OCI-LY1 (cell line): ENCODE measurements around the gene GRAMD1A.

ENCODE experiments used
- H2AFZ ChIP-seq: fragments of 200-600 bp; sonication (generic), shearing (Covaris generic); 2 replicates; pipeline ENCODE4 v1.6.0; 2014; ENCODE audit warnings: antibody characterized with exemption, mild to moderate bottlenecking, low read length
- H3F3A ChIP-seq: fragments of 200-600 bp; sonication (generic), shearing (Covaris generic); 2 replicates; pipeline ENCODE4 v1.6.0; 2014; ENCODE audit warnings: mild to moderate bottlenecking, antibody characterized with exemption, low read length, moderate library complexity; ENCODE audit not compliant: insufficient read depth
- H3K27ac ChIP-seq: fragments of 200-600 bp; sonication (generic); 2 replicates; pipeline ENCODE4 v1.5.1; 2014; ENCODE audit warnings: low read length, mixed run types, mild to moderate bottlenecking, low read depth; ENCODE audit not compliant: poor library complexity, severe bottlenecking
- H3K27me3 ChIP-seq: fragments of 200-600 bp; sonication (generic); 2 replicates; pipeline ENCODE4 v1.6.0; 2014; ENCODE audit warnings: antibody characterized with exemption, mild to moderate bottlenecking, low read length, moderate library complexity; ENCODE audit not compliant: insufficient read depth
- H3K36me3 ChIP-seq: fragments of 200-600 bp; sonication (generic); 2 replicates; pipeline ENCODE4 v1.6.1; 2014; ENCODE audit warnings: mild to moderate bottlenecking, antibody characterized with exemption, low read length, moderate library complexity, mixed read lengths; ENCODE audit not compliant: insufficient read depth
- H3K4me1 ChIP-seq: fragments of 200-600 bp; sonication (generic); 2 replicates; pipeline ENCODE4 v1.5.1; 2014; ENCODE audit warnings: mild to moderate bottlenecking, low read length, moderate library complexity; ENCODE audit not compliant: insufficient read depth, severe bottlenecking
- H3K4me2 ChIP-seq: fragments of 200-600 bp; sonication (generic), shearing (Covaris generic); 2 replicates; pipeline ENCODE4 v1.6.1; 2014; ENCODE audit warnings: low read length
- H3K4me3 ChIP-seq: fragments of 200-600 bp; sonication (generic); 2 replicates; pipeline ENCODE4 v1.5.1; 2014; ENCODE audit warnings: low read length, low read depth, mild to moderate bottlenecking, mixed read lengths; ENCODE audit not compliant: poor library complexity, severe bottlenecking
- H3K79me2 ChIP-seq: fragments of 200-600 bp; shearing (Covaris generic); 2 replicates; pipeline ENCODE4 v1.6.1; 2016; ENCODE audit warnings: mixed run types, low read length, mixed read lengths; ENCODE audit not compliant: insufficient read depth
- H3K9ac ChIP-seq: fragments of 200-600 bp; sonication (generic), shearing (Covaris generic); 2 replicates; pipeline ENCODE4 v1.6.1; 2014; ENCODE audit warnings: mild to moderate bottlenecking, low read length, mixed read lengths
- H3K9me2 ChIP-seq: fragments of 200-600 bp; sonication (generic), shearing (Covaris generic); 2 replicates; pipeline ENCODE4 v1.6.1; 2014; ENCODE audit warnings: low read depth, mild to moderate bottlenecking, low read length, mixed read lengths
- H3K9me3 ChIP-seq: fragments of 200-600 bp; shearing (Covaris generic); 2 replicates; pipeline ENCODE4 v1.6.1; 2014; ENCODE audit warnings: low read length, mixed read lengths
- H4K20me1 ChIP-seq: fragments of 200-600 bp; sonication (generic), shearing (Covaris generic); 2 replicates; pipeline ENCODE4 v1.6.0; 2016; ENCODE audit warnings: mild to moderate bottlenecking, low read length; ENCODE audit not compliant: insufficient read depth
- EZH2 ChIP-seq: fragments of 200-600 bp; sonication (generic), shearing (Covaris generic); IDR thresholded peaks from 2 replicates; pipeline ENCODE4 v1.8.0; 2017; ENCODE audit warnings: borderline replicate concordance, mixed run types, mild to moderate bottlenecking, antibody characterized with exemption, low read length, moderate library complexity, mixed read lengths
- TF ChIP-seq, protein P1 (sequence below): fragments of 200-600 bp; sonication (generic), shearing (Covaris generic); IDR thresholded peaks from 2 replicates; pipeline ENCODE4 v1.5.1; 2017; ENCODE audit warnings: mild to moderate bottlenecking, antibody characterized with exemption, low read length, moderate library complexity, mixed read lengths

GRAMD1A gene

GRCh38 chr19:34972163-34972705, 27.9 kb upstream of the GRAMD1A start:
- peaks cover 24% of the 10 kb centered on the region; the same call in 1 of the 2 replicates for H3K27me3 ChIP-seq
- H3K4me2 ChIP-seq = no peak overlapping the region
- H2AFZ ChIP-seq = no peak overlapping the region
- H3K36me3 ChIP-seq = no peaks in the 10 kb centered on the region; the same call in 1 of the 2 replicates
- H3F3A ChIP-seq = no peaks in the 10 kb centered on the region
- no peak overlapping the region for H3K4me3 ChIP-seq
- H3K9me2 ChIP-seq = no peaks in the 10 kb centered on the region
- peaks cover 6% of the 10 kb centered on the region for H3K4me1 ChIP-seq
- no peaks in the 10 kb centered on the region for H4K20me1 ChIP-seq
- TF ChIP-seq, protein P1, sequence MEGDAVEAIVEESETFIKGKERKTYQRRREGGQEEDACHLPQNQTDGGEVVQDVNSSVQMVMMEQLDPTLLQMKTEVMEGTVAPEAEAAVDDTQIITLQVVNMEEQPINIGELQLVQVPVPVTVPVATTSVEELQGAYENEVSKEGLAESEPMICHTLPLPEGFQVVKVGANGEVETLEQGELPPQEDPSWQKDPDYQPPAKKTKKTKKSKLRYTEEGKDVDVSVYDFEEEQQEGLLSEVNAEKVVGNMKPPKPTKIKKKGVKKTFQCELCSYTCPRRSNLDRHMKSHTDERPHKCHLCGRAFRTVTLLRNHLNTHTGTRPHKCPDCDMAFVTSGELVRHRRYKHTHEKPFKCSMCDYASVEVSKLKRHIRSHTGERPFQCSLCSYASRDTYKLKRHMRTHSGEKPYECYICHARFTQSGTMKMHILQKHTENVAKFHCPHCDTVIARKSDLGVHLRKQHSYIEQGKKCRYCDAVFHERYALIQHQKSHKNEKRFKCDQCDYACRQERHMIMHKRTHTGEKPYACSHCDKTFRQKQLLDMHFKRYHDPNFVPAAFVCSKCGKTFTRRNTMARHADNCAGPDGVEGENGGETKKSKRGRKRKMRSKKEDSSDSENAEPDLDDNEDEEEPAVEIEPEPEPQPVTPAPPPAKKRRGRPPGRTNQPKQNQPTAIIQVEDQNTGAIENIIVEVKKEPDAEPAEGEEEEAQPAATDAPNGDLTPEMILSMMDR = no peak
- TF ChIP-seq EZH2 = no peak
- H3K9me3 ChIP-seq = peaks cover 7% of the 10 kb centered on the region; the same call in 1 of the 2 replicates
- no peaks in the 10 kb centered on the region for H3K79me2 ChIP-seq
- no peak overlapping the region for H3K9ac ChIP-seq
- no peak overlapping the region for H3K27ac ChIP-seq

DNA sequence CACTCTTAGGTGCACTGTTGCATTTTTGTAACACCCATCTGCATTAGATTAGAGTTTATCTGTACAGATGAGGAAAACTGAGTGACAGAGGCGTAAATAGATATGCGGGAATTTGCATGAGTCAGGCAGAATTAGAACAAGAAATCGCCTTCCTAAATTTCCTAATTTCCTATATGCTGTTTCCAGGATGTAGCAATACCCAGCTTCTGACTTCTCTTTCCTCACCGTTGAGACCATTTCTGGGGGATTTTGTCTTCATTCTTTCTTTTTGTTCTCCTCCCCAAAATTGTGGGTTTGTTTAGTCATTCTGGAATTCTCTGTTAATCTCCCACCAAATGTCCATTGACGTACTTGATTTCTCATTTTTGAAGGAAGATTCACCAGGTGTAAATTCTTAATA, 25.5 kb upstream of the GRAMD1A start:
- no peak overlapping the region for H3K4me3 ChIP-seq
- H3K9me2 ChIP-seq = no peaks in the 10 kb centered on the region
- no peak overlapping the region for H2AFZ ChIP-seq
- H3K4me1 ChIP-seq = peaks cover 6% of the 10 kb centered on the region
- H3K27ac ChIP-seq = no peak overlapping the region
- no peaks in the 10 kb centered on the region for H3K79me2 ChIP-seq
- no peaks in the 10 kb centered on the region for H3F3A ChIP-seq
- no peaks in the 10 kb centered on the region for H4K20me1 ChIP-seq
- peaks cover 14% of the 10 kb centered on the region; the same call in 1 of the 2 replicates for H3K27me3 ChIP-seq
- H3K4me2 ChIP-seq = no peak overlapping the region
- no peaks in the 10 kb centered on the region; the same call in 1 of the 2 replicates for H3K36me3 ChIP-seq
- H3K9ac ChIP-seq = no peak overlapping the region
- TF ChIP-seq, protein P1 = no peak
- no peak for TF ChIP-seq EZH2
- no peaks in the 10 kb centered on the region; the same call in 1 of the 2 replicates for H3K9me3 ChIP-seq

DNA sequence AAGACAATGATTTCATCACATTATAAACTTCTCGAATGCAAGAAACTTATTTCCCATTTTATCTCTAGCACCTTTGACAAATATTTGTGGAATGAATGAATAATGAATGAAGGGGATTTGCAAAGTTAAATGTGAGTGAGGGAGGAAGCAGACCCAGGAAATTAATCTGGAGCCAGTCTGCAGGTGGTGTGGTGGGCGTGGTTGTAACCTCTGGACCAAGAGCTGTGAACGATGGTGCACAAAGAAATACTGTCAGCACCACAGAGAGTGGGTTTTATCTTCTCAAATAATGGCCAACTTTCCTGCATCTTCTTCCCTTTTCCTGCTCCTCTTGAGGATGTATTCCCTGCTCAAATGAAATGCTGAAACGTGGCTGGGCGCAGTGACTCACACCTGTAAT, 25.1 kb upstream of the GRAMD1A start:
- no peaks in the 10 kb centered on the region for H3F3A ChIP-seq
- H3K27me3 ChIP-seq = peaks cover 14% of the 10 kb centered on the region; the same call in 1 of the 2 replicates
- H3K9me2 ChIP-seq = no peaks in the 10 kb centered on the region
- H3K4me1 ChIP-seq = peaks cover 6% of the 10 kb centered on the region
- TF ChIP-seq EZH2 = no peak
- TF ChIP-seq, protein P1 = no peak
- H3K4me2 ChIP-seq = no peak overlapping the region
- no peak overlapping the region for H2AFZ ChIP-seq
- H3K9ac ChIP-seq = no peak overlapping the region
- no peak overlapping the region for H3K4me3 ChIP-seq
- no peaks in the 10 kb centered on the region; the same call in 1 of the 2 replicates for H3K36me3 ChIP-seq
- no peaks in the 10 kb centered on the region for H3K79me2 ChIP-seq
- no peaks in the 10 kb centered on the region for H4K20me1 ChIP-seq
- no peaks in the 10 kb centered on the region; the same call in 1 of the 2 replicates for H3K9me3 ChIP-seq
- no peak overlapping the region for H3K27ac ChIP-seq
